Natural killer cell (primary cell): ENCODE data around the gene MYBPH. TPM values are rescaled to one million over a fixed set of nuclear protein-coding genes. Genes with fewer than 3 reads are reported as not detected.

Source experiments
- ATAC-seq, 3 donors: fragments of 150-1000 bp in 2 of 3; fragments of 200-7000 bp in 1 of 3; cut with Tn5 transposase; 1 replicate in 1 of 3; 2 replicates in 2 of 3; pipeline ENCODE4 v1.10.0; 2021; ENCODE audit warnings: mild to moderate bottlenecking in 2 of 3, moderate library complexity in 2 of 3
- DNase-seq, 2 donors: peaks; one replicate each; pipeline versions ENCODE4 v3.0.0 to v3.0.0-alpha.2; 2013 to 2021; ENCODE audit warnings: mixed read lengths in 1 of 2
- H3K27ac ChIP-seq: one replicate; pipeline ENCODE4 v1.5.1; 2013; ENCODE audit warnings: mild to moderate bottlenecking, low read length
- H3K27me3 ChIP-seq: one replicate; pipeline ENCODE4 v1.6.1; 2013; ENCODE audit warnings: low read length; ENCODE audit not compliant: control insufficient read depth, insufficient read depth
- H3K36me3 ChIP-seq: one replicate; pipeline ENCODE4 v1.6.1; 2013; ENCODE audit warnings: low read length; ENCODE audit not compliant: control insufficient read depth, insufficient read depth
- H3K4me1 ChIP-seq: one replicate; pipeline ENCODE4 v1.6.1; 2013; ENCODE audit warnings: low read length; ENCODE audit not compliant: control insufficient read depth, insufficient read depth
- H3K4me3 ChIP-seq: one replicate; pipeline ENCODE4 v1.5.1; 2013; ENCODE audit warnings: low read length
- H3K9me3 ChIP-seq: one replicate; pipeline ENCODE4 v1.6.1; 2013; ENCODE audit warnings: low read length; ENCODE audit not compliant: control insufficient read depth, insufficient read depth
- H3K27ac Mint-ChIP-seq, 2 donors: one replicate each; pipeline ENCODE4 v1.8.0; 2022; ENCODE audit warnings: mild to moderate bottlenecking in 2 of 2, mixed read lengths in 2 of 2, moderate library complexity in 1 of 2
- H3K27me3 Mint-ChIP-seq, 2 donors: one replicate each; pipeline ENCODE4 v1.8.0; 2022; ENCODE audit warnings: low read depth in 2 of 2, mixed read lengths in 2 of 2
- H3K36me3 Mint-ChIP-seq: one replicate; pipeline ENCODE4 v1.8.0; 2022; ENCODE audit warnings: mixed read lengths
- H3K4me1 Mint-ChIP-seq, 2 donors: one replicate each; pipeline ENCODE4 v1.8.0; 2022; ENCODE audit warnings: mixed read lengths in 2 of 2
- H3K4me3 Mint-ChIP-seq: one replicate; pipeline ENCODE4 v1.8.0; 2022; ENCODE audit warnings: mild to moderate bottlenecking, moderate library complexity, mixed read lengths
- H3K9me3 Mint-ChIP-seq, 2 donors: one replicate each; pipeline ENCODE4 v1.8.0; 2022; ENCODE audit warnings: mixed read lengths in 2 of 2
- CTCF ChIP-seq: fragments of 200-600 bp; IDR thresholded peaks from one replicate; pipeline ENCODE4 v1.8.0; 2022; ENCODE audit warnings: antibody characterized with exemption
- WGBS: methylation state at CpG from one replicate; pipeline ENCODE4 v1.1.7; 2013; ENCODE audit warnings: missing lambda C conversion rate; ENCODE audit not compliant: insufficient coverage; 5-methylcytosine and 5-hydroxymethylcytosine counted together
- intact Hi-C: fragments of 100-400 bp; cut with micrococcal nuclease; formaldehyde crosslinking; loops from one replicate; pipeline ENCODE4 v1.14.2; 2022
- total RNA-seq, 4 donors: library from RNA; stranded (reverse); fragments of 120-200 nt in 1 of 4; gene quantifications; one replicate each; pipeline versions ENCODE4 v1.2.3 to v1.2.4, GENCODE V29; 2013 to 2022

MYBPH gene
- total RNA-seq, 3 donors from 2014 or later (not counting 1 experiment from before 2014, with no cell fraction given): not detected

- 88% methylated on average over 2 of the region's 2 CpGs for WGBS
- Histone ChIP-seq H3K9me3 (no peaks in the 10 kb centered on the region), H3K27me3 (peaks cover 8% of the 10 kb centered on the region), H3K36me3 (no peaks in the 10 kb centered on the region), H3K4me3 (no peak overlapping the region), H3K27ac (no peak overlapping the region), H3K4me1 (peaks cover 7% of the 10 kb centered on the region)
- Mint-ChIP-seq H3K27ac (no peak overlapping the region), H3K9me3 (no peaks in the 10 kb centered on the region), H3K4me3 (no peak overlapping the region), H3K27me3 (peaks cover 47 to 57% of the 10 kb centered on the region in 2 donors), H3K36me3 (no peaks in the 10 kb centered on the region), H3K4me1 (peaks cover 0 to 16% of the 10 kb centered on the region in 2 donors)
- DNase-seq (no peak), ATAC-seq (no peak)
- no peak for TF ChIP-seq CTCF
- intact Hi-C loops: no loop called here
Measured at GRCh38 chr1:203122159-203122558, 53.5 kb downstream of the MYBPH start.

GRCh38 chr1:203121186-203122015 lies 54.2 kb downstream of the MYBPH start:
- Mint-ChIP-seq H3K27ac (no peak overlapping the region), H3K4me3 (no peak overlapping the region), H3K27me3 (peaks cover 40 to 54% of the 10 kb centered on the region in 2 donors), H3K9me3 (no peaks in the 10 kb centered on the region), H3K36me3 (no peaks in the 10 kb centered on the region), H3K4me1 (peaks cover 0 to 11% of the 10 kb centered on the region in 2 donors)
- Histone ChIP-seq H3K36me3 (no peaks in the 10 kb centered on the region), H3K4me3 (no peak overlapping the region), H3K4me1 (no peaks in the 10 kb centered on the region), H3K27me3 (peaks cover 10% of the 10 kb centered on the region), H3K9me3 (no peaks in the 10 kb centered on the region), H3K27ac (no peak overlapping the region)
- TF ChIP-seq CTCF: no peak
- DNase-seq (no peak), ATAC-seq (no peak)
- intact Hi-C loops: no loop called here
- WGBS: 34% methylated on average over 11 of the region's 11 CpGs

DNA sequence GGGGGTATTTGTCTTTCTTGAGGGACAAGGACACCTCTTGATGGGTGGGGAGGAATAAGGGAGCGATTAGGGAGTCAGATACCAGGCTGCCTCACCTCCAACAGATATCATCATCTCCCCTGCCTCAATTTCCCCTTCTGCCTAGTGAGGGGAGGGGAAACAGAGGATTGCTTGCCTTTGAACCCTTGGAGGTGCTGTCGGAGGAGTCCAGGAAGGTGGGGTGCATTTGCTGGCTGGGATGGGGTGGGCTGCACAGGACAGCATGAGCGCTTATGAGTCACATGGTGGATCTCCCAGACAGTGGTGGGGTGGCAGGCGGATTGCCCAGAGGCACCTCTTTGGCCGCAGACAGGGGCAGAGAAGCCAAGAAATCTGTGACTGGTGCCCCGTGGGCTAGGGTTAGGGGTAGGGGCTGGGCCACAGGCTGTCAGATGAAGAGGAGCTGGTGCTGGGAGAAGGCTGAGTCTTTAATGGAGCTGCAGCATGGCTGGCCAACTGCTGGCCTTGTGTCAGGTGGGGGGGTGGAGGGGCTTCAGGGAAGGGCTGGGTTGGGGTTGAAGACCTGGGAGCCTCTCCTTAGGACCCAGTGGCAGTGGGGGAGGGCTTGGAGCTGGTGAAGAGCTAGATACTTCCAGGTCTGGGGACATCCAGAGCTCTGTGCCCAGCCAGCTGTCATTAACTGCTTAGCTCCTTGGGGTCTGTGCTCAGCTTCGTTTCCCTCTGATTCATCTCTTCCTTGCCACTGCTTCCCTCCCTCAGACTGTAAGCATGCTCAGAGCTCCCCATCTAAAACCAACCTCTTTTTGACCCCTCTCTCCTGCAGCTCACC lies 55.1 kb downstream of the MYBPH start:
- peaks cover 11% of the 10 kb centered on the region for H3K27me3 ChIP-seq
- no peaks in the 10 kb centered on the region for H3K36me3 ChIP-seq
- H3K4me3 Mint-ChIP-seq: no peak overlapping the region
- ATAC-seq (no peak), DNase-seq (no peak)
- H3K9me3 Mint-ChIP-seq: no peaks in the 10 kb centered on the region
- no peak overlapping the region for H3K27ac ChIP-seq
- peaks cover 0 to 11% of the 10 kb centered on the region in 2 donors for H3K4me1 Mint-ChIP-seq
- H3K9me3 ChIP-seq: no peaks in the 10 kb centered on the region
- WGBS: 69% methylated on average over 6 of the region's 7 CpGs
- H3K27me3 Mint-ChIP-seq: peaks cover 31 to 54% of the 10 kb centered on the region in 2 donors
- no peaks in the 10 kb centered on the region for H3K36me3 Mint-ChIP-seq
- TF ChIP-seq CTCF: no peak
- no peak overlapping the region for H3K27ac Mint-ChIP-seq
- H3K4me3 ChIP-seq: no peak overlapping the region
- H3K4me1 ChIP-seq: no peaks in the 10 kb centered on the region
- intact Hi-C loops: no loop called here

Other genes with a start within 250 kb of the MYBPH start
- gene KLHL12, start 248.6 kb downstream of the MYBPH start, total RNA-seq: 10 to 100 TPM; 19.2 to 23.2 (median 22.6) TPM
- gene ADIPOR1, start 217.5 kb downstream of the MYBPH start, total RNA-seq: 10 to 100 TPM; 61.9 to 81.7 (median 80.6) TPM
- gene CYB5R1, start 208.6 kb downstream of the MYBPH start, total RNA-seq: 10 to 100 TPM; 27.5 to 36.6 (median 27.7) TPM
- gene TMEM183A, start 168.5 kb downstream of the MYBPH start, total RNA-seq: 100 to 1,000 TPM; 127 to 147 (median 143) TPM
- under 1 TPM; 0.18 to 0.88 (median 0.33) TPM for gene PPFIA4, start 149.3 kb downstream of the MYBPH start, total RNA-seq
- gene MYOG, start 89.8 kb downstream of the MYBPH start, total RNA-seq: not detected
- not detected for gene ADORA1, start 48.1 kb downstream of the MYBPH start, total RNA-seq
- gene CHI3L1, start 10.9 kb upstream of the MYBPH start, total RNA-seq: 1 to 10 TPM in 1 of 3 donors, not detected in 2; 1.0 TPM
- 1 to 10 TPM in 1 of 3 donors, under 1 TPM in 1, not detected in 1; 0.07 to 2.2 TPM for gene CHIT1, start 53.8 kb upstream of the MYBPH start, total RNA-seq
- 1,000 to 10,000 TPM in 1 of 3 donors, 100 to 1,000 TPM in 2; 499 to 1,024 (median 851) TPM for gene BTG2, start 129.7 kb upstream of the MYBPH start, total RNA-seq
- gene FMOD, start 175.3 kb upstream of the MYBPH start, total RNA-seq: not detected